ENCODE results near the gene KCNK4. TPM values are rescaled to one million over a fixed set of nuclear protein-coding genes. Genes with fewer than 3 reads are reported as not detected.

KCNK4 gene
- total and polyA plus RNA-seq, 2 of the 13 experiments (the other 11 are each of a cell fraction or from before 2014, with no cell fraction given): not detected

DNA sequence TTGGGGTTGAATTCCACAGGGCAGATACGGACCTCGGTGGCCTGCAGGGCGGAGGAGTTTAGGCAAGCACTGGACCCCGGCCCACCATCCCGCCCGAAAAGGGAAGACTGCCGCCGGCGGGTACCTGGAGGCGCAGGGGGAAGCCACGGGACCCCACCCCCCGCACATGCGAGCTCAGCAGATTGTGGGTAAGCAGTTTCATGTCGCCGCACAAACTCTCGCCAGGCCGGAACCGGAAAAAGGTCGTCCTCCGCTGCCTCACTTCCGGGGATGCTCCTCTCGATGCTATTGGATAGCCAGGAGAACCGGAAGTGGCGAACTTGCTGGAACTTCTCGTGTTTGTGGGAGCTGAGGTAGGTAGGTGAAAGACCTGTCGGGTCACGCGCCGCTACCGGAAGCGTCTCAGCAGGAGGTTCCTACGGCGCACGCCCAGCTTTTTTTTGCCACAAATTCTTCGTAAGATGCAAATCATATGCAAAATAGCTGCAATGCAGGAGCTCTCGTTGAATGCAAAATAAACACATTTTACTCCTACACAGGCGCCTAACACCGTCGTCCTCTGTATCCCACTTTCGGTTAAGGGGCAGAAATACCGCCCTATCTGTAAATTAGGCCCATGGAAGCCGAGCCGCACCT, 26.3 kb downstream of the KCNK4 start, which contains the start of gene TRMT112 (continued):
- TF ChIP-seq, protein P1, sequence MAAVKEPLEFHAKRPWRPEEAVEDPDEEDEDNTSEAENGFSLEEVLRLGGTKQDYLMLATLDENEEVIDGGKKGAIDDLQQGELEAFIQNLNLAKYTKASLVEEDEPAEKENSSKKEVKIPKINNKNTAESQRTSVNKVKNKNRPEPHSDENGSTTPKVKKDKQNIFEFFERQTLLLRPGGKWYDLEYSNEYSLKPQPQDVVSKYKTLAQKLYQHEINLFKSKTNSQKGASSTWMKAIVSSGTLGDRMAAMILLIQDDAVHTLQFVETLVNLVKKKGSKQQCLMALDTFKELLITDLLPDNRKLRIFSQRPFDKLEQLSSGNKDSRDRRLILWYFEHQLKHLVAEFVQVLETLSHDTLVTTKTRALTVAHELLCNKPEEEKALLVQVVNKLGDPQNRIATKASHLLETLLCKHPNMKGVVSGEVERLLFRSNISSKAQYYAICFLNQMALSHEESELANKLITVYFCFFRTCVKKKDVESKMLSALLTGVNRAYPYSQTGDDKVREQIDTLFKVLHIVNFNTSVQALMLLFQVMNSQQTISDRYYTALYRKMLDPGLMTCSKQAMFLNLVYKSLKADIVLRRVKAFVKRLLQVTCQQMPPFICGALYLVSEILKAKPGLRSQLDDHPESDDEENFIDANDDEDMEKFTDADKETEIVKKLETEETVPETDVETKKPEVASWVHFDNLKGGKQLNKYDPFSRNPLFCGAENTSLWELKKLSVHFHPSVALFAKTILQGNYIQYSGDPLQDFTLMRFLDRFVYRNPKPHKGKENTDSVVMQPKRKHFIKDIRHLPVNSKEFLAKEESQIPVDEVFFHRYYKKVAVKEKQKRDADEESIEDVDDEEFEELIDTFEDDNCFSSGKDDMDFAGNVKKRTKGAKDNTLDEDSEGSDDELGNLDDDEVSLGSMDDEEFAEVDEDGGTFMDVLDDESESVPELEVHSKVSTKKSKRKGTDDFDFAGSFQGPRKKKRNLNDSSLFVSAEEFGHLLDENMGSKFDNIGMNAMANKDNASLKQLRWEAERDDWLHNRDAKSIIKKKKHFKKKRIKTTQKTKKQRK (IDR thresholded peaks at IDR 0.05; ENCODE audit: low read length): no peak
- TF ChIP-seq ISX (CRISPR knock-in tag; conservative IDR thresholded peaks at IDR 0.05) (no peak), RARG (CRISPR knock-in tag; IDR thresholded peaks at IDR 0.05; ENCODE audit: low read depth) (no peak), TGIF2 (CRISPR knock-in tag; IDR thresholded peaks at IDR 0.05) (no peak), JUND (CRISPR knock-in tag; IDR thresholded peaks at IDR 0.05) (no peak), XRCC5 (optimal IDR thresholded peaks at IDR 0.05; ENCODE audit: low read length) (no peak), ZNF550 (CRISPR knock-in tag; IDR thresholded peaks at IDR 0.05; ENCODE audit: borderline replicate concordance) (no peak), ZEB1 (IDR thresholded peaks at IDR 0.05; ENCODE audit: insufficient replicate concordance, low read depth) (no peak), KLF9 (CRISPR knock-in tag; IDR thresholded peaks at IDR 0.05; ENCODE audit: low read depth) (no peak; the same call in 1 of the 2 replicates), ATAD3A (CRISPR knock-in tag; IDR thresholded peaks at IDR 0.05) (no peak), ZSCAN30 (CRISPR knock-in tag; IDR thresholded peaks at IDR 0.05) (no peak)
- TF ChIP-seq, protein P2, sequence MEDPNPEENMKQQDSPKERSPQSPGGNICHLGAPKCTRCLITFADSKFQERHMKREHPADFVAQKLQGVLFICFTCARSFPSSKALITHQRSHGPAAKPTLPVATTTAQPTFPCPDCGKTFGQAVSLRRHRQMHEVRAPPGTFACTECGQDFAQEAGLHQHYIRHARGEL (CRISPR knock-in tag; IDR thresholded peaks at IDR 0.05): no peak
- TF ChIP-seq, protein P3, sequence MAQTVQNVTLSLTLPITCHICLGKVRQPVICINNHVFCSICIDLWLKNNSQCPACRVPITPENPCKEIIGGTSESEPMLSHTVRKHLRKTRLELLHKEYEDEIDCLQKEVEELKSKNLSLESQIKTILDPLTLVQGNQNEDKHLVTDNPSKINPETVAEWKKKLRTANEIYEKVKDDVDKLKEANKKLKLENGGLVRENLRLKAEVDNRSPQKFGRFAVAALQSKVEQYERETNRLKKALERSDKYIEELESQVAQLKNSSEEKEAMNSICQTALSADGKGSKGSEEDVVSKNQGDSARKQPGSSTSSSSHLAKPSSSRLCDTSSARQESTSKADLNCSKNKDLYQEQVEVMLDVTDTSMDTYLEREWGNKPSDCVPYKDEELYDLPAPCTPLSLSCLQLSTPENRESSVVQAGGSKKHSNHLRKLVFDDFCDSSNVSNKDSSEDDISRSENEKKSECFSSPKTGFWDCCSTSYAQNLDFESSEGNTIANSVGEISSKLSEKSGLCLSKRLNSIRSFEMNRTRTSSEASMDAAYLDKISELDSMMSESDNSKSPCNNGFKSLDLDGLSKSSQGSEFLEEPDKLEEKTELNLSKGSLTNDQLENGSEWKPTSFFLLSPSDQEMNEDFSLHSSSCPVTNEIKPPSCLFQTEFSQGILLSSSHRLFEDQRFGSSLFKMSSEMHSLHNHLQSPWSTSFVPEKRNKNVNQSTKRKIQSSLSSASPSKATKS (CRISPR knock-in tag; IDR thresholded peaks at IDR 0.05): no peak
- TF ChIP-seq, protein P4, sequence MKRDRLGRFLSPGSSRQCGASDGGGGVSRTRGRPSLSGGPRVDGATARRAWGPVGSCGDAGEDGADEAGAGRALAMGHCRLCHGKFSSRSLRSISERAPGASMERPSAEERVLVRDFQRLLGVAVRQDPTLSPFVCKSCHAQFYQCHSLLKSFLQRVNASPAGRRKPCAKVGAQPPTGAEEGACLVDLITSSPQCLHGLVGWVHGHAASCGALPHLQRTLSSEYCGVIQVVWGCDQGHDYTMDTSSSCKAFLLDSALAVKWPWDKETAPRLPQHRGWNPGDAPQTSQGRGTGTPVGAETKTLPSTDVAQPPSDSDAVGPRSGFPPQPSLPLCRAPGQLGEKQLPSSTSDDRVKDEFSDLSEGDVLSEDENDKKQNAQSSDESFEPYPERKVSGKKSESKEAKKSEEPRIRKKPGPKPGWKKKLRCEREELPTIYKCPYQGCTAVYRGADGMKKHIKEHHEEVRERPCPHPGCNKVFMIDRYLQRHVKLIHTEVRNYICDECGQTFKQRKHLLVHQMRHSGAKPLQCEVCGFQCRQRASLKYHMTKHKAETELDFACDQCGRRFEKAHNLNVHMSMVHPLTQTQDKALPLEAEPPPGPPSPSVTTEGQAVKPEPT (CRISPR knock-in tag; IDR thresholded peaks at IDR 0.05; ENCODE audit: low read depth): no peak
- TF ChIP-seq, protein P5, sequence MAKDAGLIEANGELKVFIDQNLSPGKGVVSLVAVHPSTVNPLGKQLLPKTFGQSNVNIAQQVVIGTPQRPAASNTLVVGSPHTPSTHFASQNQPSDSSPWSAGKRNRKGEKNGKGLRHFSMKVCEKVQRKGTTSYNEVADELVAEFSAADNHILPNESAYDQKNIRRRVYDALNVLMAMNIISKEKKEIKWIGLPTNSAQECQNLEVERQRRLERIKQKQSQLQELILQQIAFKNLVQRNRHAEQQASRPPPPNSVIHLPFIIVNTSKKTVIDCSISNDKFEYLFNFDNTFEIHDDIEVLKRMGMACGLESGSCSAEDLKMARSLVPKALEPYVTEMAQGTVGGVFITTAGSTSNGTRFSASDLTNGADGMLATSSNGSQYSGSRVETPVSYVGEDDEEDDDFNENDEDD (CRISPR knock-in tag; IDR thresholded peaks at IDR 0.05; ENCODE audit: borderline replicate concordance): peak; percentile 37; the same call in 1 of the 2 replicates
- TF ChIP-seq, protein P6, sequence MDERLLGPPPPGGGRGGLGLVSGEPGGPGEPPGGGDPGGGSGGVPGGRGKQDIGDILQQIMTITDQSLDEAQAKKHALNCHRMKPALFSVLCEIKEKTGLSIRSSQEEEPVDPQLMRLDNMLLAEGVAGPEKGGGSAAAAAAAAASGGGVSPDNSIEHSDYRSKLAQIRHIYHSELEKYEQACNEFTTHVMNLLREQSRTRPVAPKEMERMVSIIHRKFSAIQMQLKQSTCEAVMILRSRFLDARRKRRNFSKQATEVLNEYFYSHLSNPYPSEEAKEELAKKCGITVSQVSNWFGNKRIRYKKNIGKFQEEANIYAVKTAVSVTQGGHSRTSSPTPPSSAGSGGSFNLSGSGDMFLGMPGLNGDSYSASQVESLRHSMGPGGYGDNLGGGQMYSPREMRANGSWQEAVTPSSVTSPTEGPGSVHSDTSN (CRISPR knock-in tag; IDR thresholded peaks at IDR 0.05): no peak
- TF ChIP-seq, protein P7, sequence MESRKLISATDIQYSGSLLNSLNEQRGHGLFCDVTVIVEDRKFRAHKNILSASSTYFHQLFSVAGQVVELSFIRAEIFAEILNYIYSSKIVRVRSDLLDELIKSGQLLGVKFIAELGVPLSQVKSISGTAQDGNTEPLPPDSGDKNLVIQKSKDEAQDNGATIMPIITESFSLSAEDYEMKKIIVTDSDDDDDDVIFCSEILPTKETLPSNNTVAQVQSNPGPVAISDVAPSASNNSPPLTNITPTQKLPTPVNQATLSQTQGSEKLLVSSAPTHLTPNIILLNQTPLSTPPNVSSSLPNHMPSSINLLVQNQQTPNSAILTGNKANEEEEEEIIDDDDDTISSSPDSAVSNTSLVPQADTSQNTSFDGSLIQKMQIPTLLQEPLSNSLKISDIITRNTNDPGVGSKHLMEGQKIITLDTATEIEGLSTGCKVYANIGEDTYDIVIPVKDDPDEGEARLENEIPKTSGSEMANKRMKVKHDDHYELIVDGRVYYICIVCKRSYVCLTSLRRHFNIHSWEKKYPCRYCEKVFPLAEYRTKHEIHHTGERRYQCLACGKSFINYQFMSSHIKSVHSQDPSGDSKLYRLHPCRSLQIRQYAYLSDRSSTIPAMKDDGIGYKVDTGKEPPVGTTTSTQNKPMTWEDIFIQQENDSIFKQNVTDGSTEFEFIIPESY (CRISPR knock-in tag; IDR thresholded peaks at IDR 0.05): no peak

All from HepG2 (cell line).